Mucosa of gallbladder (tissue), 1 donor: ENCODE data around the gene UBE2F. TPM values are rescaled to one million over a fixed set of nuclear protein-coding genes. Genes with fewer than 3 reads are reported as not detected.
"Not testable (repeated sequence)": the region's sequence is repeated elsewhere in the genome, so short reads cannot be mapped to it uniquely, and the experiment has no call there.

Source experiments
- DNase-seq: peaks from one replicate; pipeline ENCODE4 v3.0.0-alpha.2; 2020; ENCODE audit warnings: low spot score
- total RNA-seq: library from RNA; stranded (reverse); gene quantifications from one replicate; pipeline ENCODE4 v1.2.1, GENCODE V29; 2021
- donor health status: DM: no; HTN: no; CAD: no.

UBE2F gene
- total RNA-seq, 1 donor from 2014 or later: 48.5 TPM

DNA sequence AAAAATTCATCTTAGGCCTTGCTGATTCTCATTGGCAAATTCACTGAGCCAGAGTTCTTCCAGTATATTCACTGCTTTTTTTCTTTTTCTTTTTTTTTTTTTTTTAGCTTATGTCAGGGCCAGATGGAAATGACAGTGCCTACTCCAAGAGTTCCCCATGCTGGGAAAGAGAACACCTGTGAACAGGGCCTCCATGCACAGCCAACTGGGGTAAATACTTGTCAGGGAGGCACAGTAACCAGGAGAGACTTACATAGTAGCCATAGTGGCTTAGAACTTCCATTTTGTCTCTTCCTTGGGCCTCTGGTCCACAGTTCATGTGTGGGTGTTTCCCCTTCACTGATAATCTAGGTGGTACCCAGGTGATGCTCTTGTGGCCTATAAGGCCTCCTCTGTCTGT is 78.8 kb downstream of the UBE2F start:
- DNase-seq: no peak

DNA sequence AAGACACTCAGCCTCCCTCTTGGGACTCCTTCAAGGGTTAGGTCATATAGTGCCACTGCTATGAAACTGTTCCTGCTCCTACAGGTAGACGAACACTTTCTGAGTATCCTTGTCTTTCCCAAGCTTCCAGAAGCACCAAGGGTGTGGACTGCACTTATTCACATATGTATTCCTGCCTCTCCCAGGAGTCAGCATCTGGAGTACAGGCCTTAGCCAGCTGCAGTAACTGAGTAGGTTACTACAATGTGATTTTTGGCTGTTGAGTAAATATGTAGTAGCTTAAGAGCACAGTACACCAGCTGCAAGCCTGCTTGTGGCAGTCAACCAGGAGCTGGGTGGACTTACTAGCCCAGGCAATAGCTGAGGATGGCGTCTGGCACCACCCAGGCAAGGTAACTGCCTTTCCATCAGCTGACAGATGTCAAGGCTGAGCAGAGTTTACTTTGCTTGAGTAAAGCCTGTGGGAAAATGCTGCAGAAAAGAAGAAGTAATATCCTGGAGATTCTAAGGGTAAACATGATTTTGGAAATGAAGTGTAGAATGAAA is 80.0 kb downstream of the UBE2F start:
- DNase-seq: no peak

DNA sequence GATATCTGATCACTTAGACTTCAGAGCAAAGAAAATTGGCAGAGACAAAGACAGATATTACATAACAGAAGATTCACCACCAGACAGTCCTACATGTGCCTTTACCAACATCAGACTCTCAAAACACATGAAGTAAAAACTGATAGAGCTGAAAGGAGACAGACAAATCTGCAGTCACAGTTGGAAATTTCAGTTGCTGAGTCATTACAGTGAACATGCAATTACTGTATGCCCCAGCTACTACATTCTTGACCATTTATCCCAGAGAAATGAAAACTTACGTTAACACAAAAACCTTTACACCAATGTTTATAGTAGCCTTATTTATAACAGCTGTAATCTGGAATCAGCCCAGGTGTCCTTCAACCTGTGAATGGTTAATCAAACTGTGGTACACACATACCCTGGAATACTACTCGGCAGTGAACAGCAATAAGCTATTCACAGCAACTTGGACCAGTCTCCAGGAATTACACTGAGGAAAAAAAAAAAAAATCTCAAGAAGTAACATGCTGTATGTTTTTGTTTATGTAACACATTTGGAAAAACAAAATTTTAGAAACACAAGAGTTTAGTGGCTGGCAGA is 86.5 kb downstream of the UBE2F start:
- no peak for DNase-seq

DNA sequence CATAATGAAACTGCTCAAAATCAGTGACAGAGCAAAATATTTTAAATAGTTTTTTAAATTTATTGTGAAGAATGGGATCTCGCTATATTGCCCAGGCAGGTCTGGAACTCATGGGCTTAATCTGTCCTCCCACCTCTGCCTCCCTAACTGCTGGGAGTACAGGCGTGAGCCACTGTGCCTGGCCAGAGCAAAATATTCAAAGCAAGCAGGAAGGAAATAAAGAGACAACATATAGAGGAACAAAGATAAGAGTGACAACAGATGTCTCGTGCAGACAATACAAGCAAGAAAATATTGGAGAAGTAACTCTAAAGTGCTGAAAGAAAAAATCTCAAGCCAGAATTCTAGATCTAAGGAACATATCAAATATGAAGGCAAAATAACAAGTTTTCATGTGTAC is 89.0 kb downstream of the UBE2F start:
- DNase-seq: no peak

DNA sequence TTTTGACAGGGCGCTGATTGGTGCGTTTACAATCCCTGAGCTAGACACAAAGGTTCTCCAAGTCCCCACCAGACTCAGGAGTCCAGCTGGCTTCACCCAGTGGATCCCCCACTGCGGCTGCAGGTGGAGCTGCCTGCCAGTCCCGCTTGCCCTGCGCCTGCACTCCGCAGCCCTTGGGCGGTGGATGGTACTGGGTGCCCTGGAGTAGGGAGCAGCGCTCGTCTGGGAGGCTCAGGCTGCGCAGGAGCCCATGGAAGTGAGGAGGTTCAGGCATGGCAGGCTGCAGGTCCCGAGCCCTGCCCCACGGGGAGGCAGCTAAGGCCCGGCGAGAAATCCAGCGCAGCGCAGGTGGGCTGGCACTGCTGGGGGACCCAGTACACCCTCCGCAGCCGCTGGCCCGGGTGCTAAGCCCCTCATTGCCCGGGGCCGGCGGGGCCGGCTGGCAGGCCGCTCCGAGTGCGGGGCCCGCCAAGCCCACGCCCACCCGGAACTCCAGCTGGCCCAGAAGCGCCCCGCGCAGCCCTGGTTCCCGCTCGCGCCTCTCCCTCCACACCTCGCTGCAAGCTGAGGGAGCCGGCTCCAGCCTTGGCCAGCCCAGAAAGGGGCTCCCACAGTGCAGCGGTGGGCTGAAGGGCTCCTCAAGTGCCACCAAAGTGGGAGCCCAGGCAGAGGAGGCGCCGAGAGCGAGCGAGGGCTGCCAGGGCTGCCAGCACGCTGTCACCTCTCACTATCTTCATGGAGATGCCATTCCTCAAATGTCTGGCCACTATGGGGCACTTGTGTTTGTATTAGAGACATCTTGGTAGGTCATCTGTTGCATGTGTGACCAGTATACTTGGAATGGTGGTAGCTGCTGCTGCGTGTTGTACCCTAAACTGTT is 91.1 kb downstream of the UBE2F start:
- DNase-seq: not testable (repeated sequence)

DNA sequence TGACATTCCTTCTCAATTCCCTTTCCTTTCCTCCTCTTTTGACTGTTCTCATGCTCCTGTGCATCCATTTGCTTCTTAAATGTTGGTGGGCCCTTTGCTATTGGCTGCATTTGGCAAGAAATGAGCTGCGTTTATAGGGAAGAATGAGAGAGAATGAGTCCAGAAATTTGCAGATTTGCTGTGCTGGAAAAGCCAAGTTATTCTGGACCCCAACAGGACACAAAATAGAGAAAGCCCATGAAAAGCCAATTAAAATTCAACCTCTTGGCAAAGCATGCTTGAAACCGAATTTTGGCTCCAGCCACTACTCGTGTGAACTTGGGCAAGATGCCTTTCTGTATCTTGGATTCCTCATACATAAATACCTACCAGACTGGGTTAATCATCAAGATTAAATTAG is 92.7 kb downstream of the UBE2F start:
- no peak for DNase-seq

DNA sequence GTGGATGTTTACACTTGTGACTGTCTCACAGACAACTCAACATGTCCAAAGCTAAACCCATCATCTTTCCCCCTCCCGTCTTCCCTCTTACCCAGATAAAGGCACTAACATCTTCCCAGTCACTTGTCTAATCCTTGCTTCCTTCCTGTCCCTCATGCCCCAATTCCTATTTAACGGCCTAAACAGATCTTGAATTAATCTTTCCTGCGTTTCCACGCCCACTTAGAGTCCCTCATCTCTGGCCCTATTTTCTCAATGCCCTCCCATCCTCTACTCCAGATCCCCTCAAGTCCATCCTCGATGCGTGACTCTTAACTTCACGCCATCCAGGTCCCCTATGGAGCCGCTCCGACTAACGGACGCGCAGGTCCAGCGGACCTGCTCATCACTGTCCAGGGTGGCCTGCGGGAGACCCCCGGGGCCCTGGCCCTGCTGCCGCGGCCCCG is 93.3 kb downstream of the UBE2F start:
- DNase-seq: no peak

DNA sequence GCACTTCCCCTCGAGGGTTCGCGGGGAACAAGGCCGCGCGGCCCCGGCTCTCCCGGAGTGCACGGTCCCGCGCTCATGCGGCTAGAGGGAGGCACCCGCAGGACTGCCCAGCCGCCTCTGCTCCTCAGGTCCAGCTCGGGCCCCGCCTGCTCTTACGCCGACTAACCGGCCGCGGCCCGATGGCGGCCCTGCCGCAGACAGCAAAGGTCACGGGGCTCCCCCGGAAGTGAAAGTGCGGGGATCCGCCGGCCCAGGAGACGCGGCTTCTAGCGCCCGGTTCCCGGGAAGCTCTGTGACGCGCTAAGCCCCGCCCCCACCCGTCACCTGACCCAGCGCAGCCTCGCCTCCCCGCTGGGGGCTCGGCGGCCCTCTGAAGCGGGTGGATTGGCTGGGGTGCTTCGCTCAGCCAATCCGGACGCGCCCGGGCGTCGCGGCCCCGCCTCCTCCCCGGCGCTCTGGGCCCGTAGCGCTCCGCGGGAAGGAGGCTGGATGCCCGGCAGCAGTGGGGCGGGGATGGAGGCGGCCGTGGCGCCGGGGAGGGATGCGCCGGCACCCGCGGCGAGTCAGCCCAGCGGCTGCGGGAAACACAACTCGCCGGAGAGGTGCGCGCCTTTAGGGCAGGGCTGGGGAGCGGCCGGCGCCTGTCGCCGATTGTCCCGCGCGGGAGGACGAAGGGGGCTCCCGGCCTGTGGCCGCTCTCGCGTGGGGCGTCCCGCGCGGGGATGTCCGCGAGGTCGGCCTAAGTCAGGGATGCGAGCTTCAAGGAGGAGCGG is 93.9 kb downstream of the UBE2F start, which contains the start of gene SCLY:
SCLY (plus strand) TSS at position 460 of the 773 bp plus-strand sequence; CDS start at position 514, 54 bp downstream.
- peak; percentile 98 for DNase-seq

DNA sequence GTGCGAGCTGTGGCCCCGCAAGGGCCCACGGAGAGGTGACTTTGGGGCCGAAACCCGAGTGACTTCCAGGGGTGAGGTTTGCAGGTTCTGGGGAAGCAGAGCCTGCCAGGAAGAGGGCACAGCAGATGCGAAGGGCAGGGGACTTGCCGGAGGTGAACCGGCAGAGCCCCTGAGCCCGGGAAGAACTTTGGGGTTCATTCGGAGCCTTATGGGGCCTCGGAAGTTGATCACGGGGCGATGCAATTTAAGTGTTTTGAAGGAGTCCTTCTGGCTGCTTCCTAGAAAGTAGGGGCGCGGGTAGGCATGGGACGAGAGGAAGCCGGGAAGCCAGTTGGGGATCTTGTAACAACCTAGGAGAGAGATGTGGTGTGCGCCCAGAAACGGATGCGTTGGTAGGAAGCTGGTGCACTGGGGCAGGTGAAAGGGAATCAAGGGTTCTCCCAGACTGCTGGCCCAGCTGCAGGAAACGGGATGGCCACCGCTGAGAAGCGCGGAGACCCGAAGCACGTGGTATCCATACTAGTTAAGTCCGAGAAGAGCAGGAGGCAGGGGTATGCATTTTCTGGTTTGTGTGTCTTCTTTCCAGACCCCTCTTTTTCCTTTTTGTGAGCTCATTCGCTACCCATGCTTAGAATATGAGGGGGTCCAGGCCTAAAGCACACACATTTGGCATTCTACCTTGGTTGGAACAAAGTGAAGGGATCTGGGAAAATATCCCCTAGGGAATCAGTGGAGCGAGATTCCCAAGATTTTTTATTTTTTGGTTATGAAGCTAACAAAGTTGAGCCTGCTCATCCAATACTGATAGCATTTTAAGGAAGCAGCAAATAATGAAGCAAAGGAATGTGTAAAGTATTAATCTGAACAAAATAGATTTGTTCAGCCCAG is 94.7 kb downstream of the UBE2F start:
- no peak for DNase-seq

DNA sequence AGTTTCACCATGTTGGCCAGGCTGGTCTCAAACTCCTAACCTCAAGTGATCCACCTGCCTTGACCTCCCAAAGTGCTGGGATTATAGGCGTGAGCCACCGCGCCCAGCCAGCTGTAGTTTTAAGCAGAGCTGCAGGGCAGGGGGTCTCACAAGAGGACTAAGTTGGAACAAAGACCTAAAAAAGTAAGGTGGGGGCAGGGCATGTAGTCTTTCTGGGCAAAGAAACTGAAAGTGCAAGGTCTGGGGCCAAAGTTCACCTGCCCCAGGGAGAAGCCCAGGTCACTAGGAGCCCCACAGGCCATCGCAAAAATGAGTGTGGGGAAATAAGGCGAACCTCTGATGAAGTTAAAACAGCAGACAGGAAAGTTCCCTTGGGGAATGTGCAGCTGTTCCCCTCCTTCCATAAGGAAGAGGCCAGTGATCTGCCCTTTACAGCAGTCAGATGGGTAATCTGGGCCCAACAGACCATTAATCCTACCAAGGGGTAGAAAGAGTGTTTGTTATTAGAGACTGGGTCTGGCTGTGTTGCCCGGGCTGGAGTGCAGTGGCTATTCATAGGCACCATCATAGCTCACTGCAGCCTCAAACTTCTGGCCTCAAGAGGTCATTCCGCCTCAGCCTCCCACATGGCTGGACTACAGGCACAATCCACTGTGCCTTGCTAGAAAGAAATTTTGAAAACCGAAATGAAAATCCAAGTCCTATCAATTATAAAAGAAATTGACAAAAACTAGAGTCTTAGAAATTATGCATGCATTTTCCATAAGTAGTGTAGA is 96.8 kb downstream of the UBE2F start:
- DNase-seq: no peak

DNA sequence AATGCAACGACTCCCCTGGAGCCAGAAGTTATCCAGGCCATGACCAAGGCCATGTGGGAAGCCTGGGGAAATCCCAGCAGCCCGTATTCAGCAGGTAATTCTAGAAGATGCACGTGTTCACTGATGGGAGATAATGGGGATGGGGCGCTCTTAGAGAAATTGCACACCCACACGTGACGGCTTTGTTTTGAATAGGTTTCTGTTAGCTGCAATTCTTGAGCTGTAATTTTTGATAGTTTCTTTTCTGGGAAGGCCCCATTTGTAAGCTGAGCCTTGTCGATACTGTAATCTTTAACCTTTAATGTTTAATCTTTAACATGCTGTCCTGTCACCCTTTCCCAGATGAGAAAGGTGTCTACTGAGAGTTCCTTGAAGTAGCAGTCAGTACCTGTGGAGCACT is 97.6 kb downstream of the UBE2F start:
- DNase-seq: no peak

DNA sequence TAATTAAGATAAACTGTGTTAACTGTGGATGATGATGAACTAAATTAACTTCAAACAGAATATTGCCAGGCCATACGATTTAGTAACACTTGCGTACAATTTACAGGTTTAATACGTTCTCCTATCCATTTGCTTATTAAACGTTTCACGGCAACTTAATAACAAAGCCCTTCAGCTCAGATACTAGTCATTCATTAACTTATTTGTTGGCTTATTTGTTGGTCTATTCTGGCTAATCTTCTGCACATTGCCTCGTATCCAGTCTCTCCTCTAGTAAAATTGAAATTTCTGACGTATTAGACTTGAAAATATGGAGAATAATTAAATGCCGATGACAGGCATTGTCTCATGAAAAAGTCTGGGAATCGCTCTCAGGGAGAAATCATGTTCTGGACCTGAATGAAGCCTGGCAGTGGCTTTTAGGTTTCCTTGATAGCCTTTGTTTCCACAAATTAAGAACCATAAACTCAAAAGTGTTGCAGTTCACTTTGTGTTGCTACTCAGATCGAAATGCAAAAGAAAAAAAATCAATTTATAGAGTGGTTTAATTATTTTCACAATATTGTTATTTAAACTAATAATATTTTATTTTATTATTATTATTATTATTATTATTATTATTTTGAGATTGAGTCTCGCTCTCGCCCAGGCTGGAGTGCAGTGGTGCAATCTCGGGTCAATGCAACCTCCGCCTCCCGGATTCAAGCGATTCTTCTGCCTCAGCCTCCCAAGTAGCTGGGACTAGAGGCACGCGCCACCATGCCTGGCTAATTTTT is 98.4 kb downstream of the UBE2F start:
- DNase-seq: no peak

DNA sequence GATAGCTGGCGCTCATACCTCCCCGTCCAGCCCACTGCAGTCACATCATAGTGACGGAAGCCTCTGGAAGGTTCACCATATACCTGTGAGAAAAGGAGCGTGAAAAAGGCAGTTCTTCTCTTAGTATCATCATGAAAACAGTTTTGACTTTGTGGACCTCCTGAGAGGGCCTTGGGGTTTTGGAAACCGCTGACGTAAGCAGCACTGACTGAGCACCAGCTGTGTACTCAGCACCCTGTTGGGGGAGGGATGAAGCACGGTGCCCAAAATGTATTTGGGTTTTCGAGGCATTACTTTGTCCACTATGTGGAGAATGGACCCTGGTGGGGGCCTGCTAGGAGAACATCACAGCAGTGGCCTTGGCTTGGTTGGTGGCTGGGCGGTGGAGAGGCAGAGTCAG is 99.4 kb downstream of the UBE2F start:
- no peak for DNase-seq

DNA sequence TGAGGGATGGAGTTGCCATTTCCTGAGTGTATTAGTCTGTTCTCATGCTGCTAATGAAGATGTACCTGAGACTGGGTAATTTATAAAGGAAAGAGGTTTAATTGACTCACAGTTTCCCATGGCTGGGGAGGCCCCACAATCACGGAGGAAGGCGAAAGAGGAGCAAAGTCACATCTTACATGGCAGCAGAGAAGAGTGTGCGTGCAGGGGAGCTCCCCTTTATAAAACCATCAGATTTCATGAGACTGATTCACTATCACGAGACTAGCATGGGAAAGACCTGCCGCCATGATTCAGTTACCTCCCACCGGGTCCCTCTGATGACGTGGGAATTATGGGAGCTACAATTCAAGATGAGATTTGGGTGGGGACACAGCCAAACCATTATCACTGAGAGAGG is 99.9 kb downstream of the UBE2F start:
- not testable (repeated sequence) for DNase-seq

DNA sequence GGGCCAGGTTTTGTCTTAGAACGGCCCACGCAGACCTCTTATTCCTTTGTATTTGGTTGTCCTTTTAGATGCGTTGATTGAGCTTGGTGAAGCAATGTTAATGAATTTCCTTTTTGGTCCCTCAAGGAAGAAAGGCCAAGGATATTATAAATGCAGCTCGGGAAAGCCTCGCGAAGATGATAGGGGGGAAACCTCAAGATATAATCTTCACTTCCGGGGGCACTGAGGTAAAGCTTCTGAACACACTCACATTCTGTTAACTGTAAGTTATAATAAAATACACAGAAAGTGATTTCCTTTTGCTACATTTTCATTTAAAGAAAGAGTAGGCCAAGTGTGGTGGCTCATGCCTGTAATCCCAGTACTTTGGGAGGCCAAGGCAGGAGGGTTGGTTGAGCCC is 101.1 kb downstream of the UBE2F start:
- DNase-seq: no peak

DNA sequence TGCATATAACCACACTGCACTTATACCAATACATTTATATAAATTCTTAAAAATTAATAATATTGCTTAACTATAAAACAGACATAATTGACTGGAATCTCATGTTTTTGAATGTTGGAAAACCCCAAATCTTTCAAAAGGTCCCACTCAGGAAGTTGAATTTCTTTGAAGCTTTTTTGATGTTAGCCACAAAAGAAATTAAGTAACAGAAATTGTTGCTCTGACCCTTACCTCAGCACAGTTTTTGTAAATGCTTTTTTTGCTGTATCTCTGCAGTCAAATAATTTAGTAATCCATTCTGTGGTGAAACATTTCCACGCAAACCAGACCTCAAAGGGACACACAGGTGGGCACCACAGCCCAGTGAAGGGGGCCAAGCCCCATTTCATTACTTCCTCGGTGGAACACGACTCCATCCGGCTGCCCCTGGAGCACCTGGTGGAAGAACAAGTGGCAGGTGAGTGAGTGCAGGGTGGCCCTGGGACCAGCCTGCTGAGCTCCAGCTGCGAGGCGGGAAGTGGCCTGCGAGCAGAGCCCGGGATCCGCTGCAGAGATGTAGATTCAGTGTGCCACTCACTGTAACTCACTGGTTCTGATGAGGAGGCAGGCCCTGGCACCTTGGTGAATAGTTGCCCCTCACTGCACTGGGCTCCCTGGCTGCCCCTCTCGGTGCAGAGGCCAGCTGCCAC is 102.4 kb downstream of the UBE2F start:
- DNase-seq: no peak

DNA sequence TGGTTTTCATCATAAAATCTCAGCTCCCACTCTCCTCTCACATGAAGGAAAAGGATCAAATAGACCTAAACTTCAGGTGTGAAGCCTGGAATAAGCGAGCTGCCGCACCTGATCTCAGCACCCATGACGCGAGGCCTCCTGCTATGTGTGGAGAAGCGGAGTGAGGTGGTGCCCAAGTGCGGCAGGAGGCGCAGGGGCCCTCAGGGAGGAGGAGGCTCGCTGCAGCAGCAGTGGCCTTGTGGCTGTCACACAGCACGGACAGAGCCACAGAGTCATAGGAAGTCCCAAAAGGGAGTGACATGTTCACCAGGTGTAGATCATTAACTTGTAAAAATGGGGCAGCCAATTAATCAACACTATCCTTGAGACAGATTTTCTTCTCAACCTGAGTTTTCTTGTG is 103.1 kb downstream of the UBE2F start:
- DNase-seq: no peak

DNA sequence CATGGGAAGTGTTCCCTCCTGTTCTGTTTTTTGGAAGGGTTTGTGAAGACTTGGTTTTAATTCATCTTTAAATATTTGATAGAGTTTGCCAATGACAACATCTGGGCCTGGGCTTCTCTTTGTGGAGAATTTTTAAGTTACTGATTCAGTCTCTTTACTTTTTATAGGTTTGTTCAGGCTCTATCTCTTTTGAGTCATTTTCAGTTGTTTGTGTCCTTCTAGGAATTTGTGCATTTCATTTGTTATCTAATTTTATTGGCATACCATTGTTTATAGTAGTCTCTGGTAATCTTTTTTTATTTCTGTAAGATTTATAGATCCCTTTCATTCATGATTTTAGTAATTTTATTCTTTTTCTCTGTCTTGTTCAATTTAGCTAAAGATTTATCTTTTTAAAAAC is 108.6 kb downstream of the UBE2F start:
- no peak for DNase-seq

DNA sequence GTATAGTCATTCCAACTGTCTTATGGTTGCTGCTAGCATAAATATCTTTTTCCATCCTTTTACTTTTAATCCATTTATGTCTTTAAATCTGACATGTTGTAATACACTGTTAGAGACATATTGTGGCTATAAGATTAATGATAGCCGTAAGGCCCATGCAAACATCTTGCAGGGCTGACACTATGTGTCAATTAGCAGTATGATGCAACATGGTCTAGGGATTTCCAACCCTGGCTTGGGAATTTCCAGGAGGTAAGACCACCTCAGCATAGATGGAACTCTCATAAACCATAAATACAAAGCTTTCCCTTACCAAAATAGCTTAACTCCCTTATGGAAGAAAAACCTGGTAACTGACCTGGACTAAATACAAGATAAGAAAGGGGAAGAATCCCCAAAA is 110.5 kb downstream of the UBE2F start:
- DNase-seq: no peak
